GM21737 (cell line): ENCODE measurements around the gene CCDC177.

Source experiments
- ATAC-seq: cut with Tn5 transposase; IDR thresholded peaks from one replicate; pipeline ENCODE4 v1.9.1; 2021; ENCODE audit warnings: mild to moderate bottlenecking, moderate library complexity; ENCODE audit not compliant: unreplicated experiment

CCDC177 gene

DNA sequence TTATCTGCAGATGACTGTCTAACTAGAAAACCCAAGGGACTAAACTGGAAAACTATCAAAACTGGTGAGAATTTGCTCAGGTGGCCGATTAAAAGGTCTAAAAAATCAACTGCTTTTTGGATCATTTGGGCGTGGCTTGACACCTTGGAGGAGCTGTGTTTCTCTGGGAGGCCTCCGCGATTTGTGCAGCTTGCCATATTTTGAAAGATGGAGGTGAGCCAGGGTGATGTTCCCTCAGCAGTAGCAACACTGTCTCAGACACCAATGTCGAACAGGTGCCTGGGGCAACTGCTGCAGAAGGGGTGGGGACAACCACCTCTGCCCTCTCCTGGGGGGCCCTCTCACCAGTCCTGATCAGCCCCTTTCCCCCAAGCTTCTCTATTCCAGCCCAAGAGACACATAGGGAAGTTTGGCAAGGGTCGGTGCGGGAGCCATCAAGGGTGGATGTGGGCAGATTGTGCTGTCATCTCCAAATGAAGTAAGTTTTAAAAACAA, 3.8 kb downstream of the CCDC177 start:
- no peak for ATAC-seq

DNA sequence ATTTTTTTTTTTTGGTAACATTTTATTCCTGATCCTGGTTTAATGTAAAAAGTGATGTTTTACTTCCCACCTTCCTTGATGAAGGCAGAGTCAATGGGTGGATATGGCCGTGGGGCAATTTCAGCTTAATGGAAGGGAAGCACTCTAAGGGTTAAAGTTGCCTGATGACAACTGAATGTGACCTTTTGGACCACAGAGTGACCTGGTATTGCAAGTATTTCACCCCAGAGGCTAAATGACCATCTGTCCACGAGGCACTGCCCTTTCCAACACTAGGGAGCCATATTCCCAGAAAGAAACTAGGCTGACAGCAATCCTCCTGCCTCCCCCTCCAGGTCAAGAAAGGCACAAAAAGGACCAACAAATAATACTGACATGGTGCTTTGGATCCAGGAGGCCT, 4.8 kb downstream of the CCDC177 start:
- no peak for ATAC-seq

DNA sequence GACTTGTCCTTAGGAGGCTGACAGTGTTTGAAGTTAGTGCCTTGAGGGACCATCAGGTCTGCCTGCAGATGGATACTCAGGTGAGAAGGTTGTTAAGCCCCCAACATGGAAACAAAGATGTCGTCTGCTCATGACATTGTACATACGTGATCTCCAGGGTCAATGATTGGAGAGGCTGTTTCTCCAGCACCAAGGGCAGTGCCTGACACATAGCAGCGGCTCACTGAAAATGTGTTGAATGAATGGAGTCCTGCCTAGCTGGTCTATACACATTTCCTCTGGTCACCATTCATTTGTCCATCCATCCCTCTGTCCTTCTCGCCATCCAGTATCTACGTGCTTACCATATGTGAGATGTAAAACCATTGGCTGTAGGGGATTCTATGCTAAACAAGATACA, 7.1 kb downstream of the CCDC177 start:
- no peak for ATAC-seq

DNA sequence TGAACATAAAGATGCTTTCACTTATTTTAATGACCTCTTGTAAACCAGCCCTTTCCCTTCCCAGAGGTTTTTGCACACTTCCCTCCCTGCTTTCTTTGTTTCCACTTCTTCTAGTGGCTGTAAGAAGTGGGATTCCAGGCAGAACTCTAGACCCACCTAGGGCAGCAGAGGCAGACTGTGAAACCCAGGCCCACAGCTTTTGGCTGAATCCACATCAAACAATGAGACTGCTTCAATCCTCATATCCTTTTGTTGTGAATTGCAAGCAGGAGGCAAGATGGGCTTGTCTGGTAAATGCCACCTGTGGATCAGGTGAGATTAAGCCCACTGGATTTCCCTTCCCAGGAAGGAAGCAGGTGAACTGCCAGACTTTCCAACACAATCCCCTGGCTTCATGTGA, 12.8 kb downstream of the CCDC177 start:
- ATAC-seq, result no peak

DNA sequence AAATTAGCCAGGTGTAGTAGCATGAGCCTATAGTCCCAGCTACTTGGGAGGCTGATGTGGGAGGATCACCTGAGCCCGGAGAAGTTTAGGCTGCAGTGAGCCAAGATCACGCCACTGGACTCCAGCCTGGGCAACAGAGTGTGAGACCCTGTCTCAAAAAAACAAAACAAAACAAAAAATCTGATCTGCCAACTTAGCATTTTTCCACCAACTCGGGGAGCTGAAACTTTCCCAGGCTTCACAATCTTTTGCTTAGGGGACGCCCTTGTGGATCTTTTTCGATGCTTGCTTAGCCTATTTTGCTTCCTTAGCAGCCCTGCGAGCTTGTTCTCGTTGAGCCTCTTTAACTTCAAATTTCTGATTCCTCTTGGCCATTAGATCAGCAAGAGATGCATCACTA, 13.8 kb downstream of the CCDC177 start:
- no peak for ATAC-seq

DNA sequence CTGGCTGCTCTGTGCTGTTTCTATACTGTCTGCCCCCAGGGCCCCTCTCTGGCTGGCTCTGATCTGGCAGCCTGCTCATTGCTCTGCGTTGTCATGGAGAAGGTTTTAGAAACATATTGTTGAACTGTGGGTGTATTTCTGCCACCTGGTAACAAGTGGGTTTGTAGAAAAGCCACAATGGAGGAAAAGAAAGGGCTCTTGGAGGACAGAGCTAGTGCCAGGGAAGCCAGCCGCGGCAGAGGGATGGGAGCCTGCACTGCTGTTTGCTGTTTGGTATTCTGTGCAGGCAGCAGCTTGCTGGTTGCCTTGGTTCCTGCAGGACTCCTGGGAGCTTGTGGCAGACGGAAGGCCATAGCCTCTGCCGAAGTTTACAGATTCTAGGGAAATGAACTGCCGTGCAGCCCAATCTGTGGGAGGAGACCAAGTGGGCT, 15.1 kb downstream of the CCDC177 start:
- ATAC-seq, result no peak

DNA sequence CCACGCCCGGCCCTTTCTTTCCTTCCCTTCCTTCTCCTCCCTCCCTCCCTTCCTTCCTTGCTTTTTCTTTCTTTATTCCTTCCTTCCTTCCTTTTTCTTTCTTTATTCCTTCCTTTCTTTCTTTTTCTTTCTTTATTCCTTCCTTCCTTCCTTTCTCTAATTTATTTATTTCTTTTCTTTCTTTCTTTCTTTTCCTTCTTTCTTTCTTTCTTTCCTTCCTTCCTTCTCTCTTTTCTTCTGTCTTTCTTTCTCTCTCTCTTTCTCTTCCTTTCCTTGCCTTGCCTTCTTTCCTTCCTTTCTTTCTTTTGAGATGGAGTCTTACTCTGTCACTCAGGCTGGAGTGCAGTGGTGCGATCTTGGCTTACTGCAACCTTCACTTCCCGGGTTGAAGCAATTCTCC, 15.9 kb downstream of the CCDC177 start:
- no peak for ATAC-seq

DNA sequence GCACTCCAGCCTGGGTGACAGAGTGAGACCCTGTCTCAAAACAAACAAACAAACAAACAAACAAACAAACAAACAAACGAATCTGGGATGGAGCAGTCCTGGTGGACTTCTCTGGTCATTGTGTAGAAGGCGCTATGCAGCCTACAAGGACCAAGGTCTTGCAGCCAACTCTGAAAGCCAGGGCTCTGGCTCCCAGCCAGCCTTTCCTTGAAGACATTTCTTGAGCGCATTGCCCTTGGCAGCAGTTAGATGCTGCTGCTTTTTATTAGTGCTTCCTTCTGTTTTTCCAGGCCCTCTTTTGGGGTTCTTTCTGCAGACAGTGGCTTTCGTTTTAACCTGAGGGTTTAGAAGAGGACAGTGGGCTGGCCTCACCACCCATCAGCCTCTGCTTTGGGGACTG, 20.2 kb downstream of the CCDC177 start:
- ATAC-seq, result no peak

DNA sequence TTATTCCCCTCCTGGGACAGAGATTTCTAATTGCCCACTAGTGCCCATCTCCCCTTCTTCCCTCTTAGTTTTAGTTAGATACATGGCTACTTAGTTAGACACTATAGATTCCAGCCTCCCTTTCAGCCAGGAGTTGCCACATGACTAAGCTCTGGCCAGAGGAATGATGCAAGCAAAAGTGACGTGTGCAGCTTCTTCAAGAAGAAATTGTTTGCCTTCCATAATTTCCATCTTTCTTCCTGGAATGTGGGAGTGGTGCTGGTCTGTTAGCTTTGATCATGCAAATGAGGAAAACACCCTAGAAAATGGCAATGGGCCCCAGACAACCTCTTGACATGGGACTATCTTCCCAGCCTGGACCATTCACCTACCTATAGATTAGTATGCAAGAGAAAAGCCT, 21.4 kb downstream of the CCDC177 start:
- no peak for ATAC-seq

DNA sequence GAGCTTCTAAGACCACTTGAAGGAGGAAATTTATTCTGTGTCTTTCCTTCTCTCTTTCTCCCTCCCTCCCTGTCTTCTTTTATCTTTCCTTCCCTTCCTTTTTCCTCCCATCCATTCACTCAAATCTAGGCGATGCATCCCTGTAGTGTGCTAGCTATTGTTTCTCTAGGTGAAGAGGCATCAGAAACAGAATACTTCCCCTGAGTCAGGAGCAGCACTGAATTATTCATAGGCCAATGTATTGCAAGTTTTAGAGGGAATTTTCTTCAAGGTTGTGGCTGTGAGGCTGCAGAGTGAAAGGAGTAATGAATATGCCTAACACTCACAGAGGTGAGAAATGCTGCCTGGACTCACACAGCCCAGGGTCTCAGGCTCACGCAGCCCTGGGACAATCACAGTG, 23.2 kb downstream of the CCDC177 start:
- no peak for ATAC-seq

DNA sequence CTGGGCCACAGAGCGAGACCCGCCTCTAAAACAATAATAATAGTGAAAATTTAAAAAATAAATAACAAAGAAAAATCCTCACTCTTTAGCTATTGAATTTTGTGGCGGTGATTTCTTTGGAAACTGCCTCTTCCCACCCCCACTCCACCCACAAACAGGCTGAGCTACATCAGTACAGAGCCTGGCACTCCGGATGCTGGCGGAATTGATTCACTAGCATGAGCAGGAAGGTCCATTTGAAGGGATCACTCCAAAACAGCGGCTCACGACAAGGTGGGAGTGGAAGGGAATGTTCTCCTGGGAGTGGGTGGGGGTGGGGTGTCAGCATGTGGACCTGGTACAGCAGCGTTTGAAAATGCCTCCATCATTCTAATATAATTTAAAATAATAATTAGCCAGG, 26.1 kb downstream of the CCDC177 start:
- no peak for ATAC-seq

DNA sequence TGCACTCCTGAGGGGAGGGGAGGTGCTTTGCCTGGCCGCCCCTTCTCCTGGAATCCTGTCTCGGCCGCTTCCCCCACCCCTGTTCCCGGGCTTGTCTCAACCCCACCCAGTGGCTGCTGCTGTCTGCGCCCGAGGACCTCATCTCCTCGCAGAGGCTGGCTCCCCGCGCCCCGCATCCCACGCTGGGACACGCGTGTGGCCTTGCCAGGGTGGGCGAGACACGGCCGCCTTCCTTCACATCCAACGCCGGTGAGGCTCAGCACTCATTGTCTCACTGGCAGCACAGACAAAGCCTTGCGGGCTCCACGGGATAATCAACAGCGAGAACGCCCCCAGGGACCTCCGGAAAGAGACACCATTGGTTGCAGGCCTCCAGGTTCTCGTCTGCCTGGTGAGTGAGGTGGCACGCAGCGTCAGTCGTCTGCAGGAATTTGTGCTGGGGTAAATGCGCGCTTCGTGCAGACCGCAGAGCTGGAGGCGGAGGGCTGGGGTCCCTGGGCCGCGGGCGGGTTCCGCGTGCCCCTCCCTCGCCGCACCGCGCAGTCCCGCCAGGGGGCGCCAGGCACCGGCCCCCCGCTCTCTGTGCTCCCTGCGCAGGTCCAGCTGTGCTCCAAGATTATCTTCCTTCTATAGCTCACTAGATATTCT, 26.8 kb downstream of the CCDC177 start:
- no peak for ATAC-seq

DNA sequence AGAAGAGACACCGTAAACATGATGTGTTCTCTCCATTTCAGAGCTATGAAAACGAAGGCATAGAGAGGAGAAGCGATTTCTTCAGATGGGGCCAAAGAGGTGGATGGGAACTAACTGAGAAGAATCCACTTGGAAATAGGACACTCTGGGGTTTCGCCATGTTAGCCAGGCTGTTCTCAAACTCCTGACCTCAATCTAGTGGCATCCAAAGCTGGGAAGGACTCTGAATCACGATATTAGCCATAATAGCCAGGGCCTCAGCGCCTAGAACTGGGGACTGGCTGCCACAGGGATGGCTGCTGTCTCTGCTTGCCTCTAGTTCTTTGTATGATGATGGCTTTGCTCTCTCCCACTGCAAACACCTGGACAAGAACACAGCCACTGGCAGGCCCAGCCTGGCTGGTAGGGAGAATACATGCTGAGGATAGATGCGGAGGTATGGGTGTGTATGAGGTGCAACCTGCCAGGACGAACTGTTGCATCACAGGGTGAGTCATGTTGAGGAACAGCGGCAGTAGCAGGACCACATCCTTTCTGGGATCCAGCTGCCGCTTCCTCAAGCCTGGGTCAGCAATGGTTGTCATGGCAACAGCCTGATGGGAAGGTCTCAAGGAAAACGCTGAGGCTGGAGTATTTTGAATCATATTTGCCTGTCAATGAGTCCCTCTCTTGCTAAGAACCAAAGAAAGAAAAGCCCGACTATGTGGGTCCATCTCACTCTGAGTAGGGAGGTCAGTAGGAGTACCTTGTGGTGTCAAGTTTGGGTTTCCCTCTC, 31.1 kb downstream of the CCDC177 start:
- no peak for ATAC-seq

DNA sequence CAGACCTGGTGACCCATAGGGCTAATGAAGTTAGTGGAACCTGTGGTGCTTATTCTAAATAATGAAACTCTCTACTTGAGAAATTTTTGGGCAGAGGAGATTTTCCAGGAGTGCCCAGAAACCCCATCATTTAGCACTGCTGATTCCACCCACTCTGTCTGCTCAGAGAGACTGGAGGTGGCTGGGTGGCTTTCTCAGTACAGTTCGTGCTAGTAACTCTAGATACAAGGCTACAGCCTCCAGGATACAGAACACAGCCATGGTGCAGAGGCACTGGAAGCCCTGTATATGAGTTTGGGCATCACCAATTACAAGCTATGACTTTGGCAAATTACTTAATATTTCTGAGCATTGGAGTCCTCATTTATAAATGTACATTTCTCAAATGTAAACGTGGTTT, 32.4 kb downstream of the CCDC177 start:
- no peak for ATAC-seq

DNA sequence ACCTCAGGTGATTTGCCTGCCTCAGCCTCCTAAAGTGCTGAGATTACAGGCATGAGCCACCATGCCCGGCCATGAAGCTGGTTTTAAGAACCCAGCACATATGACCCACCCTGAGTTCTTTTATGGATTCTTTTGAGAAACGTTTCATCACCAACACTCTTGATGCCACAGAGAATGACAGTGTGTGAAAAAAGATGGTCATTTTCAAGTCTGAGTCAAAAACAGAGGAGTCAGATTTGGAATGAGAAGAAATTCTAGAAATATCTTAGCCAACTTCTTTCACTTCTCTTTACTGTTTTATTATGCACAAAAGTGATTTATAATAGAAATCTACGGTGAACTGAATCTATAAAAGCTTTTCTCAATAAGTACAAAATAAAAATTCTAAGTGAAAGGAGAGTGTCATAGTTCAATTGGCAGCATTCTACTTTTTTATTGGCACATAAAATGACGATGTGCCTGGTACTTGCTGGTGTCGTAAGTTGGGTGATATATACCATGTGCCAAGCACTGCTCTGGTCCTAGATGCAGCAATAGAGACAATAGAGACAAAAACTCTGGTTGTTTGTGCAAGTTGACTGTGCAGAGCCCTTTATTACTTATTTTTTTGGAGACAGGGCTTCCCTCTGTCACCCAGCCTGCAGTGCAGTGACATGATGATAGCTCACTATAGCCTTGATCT, 33.9 kb downstream of the CCDC177 start:
- no peak for ATAC-seq

DNA sequence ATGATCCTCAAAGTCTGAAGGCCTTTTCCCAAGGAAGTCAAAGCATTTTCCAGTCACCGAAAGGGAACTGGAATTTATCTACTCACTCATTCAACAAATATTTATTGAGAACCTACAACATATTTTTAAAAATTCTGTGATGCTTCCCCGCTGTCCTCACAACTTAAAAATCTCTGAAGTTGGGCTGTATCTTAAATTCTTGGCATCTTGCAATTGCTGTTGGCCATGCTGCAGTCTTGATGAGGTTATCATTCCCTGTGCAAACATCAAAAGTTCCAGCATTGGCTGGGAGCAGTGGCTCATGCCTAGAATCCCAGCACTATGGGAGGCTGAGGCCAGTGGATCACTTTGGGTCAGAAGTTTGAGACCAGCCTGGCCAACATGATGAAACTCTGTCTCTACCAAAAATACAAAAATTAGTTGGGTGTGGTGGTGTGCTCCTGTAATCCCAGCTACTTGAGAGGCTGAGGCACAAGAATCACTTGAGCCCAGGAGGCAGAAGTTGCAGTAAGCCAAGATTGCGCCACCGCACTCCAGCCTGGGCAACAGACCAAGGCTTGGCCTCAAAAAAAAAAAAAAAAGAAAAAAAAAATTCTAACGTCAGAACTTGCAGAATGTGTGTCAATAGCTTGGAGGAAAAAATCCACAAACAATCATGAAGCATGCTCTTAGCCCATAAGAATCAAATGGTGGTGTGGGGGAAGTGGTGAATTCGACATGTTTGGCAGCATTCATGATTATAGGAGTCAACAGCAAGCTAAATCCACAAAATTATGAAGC, 34.9 kb downstream of the CCDC177 start:
- ATAC-seq, result no peak

DNA sequence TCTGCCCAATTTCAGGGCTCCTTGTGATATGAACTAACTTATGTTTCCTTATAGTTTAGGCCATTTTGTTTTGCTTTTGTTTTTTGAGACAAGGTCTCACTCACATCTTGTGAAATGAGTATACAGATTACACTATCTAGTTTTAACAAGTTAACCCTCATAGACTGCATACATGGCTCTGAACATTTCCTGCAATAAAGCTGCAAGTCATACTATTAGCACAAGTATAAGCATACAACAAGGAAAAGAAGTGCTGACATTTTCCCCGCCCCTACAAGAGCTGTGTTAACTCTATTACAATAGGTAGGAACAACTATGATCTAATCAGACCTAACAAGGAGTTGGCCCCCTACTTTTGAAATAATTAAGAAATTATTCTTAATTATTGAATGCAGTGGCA, 35.9 kb downstream of the CCDC177 start:
- ATAC-seq, result no peak

DNA sequence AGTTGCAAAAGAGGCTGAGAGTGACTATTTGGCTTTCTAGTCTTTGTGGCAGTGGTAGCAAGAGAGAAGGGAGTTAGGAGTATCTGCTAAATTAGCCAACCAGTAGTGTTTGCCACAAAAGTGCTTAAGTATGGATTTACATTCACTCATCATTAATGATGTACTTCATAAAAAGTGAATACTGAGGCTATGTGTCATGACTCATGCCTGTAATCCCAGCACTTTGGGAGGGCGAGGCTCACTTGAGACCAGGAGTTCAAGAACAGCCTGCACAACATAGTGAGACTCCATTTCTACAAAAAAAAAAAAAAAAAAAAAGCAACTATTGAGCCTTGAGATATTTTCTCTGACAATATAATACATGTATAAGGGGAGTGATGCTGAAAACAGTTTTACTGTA, 36.8 kb downstream of the CCDC177 start:
- ATAC-seq, result no peak

DNA sequence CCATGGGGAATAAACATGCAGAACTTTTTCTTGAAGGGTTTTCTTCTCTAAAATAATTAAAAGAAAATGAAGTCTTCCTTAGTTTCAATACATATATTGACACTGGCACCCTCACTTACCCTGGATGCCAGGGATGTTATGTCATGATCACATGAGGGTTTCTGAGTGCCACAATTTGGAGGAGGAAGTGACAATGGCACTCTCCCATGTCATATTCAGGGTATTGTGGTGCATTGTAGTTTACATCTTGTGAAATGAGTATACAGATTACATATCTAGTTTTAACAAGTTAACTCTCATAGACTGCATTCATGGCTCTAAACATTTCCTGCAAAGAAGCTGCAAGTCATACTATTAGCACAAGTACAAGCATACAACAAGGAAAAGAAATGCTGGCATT, 37.7 kb downstream of the CCDC177 start:
- no peak for ATAC-seq

DNA sequence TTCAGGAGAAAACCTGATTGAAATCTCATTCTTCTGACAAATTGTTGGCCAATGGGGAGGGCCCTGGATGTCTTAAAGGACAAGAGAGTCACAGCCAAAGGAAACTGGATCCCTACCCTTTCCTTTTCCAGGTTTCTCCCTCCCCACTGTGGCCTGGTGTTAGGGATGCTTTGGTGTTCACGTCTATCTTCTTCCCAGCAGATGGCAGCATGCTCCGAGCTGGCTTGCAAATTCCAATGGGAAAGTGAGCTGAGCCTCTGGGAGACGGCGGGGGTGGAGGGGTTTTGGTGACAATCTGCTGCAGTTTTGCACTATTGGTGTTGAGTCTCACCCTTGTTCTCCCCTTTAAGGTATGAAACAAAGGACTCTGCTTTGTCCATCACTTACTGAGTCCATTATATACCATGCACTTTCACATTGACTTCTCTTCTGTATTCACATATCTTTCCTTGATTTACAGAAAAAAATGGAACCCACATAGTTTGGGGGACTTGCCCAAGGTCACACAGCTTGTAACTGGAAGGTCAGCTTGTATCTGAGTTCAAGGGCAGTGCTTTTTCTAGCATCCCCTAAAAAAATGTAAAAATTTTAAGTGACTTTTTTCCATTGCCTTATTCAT, 39.3 kb downstream of the CCDC177 start:
- ATAC-seq, result no peak
